HUDEP-2 (cell line): ENCODE data around the gene C1orf21.
A peak's percentile ranks its signal among the peaks of the same experiment; 100 is the strongest.

ENCODE experiments used
- DNase-seq, 76 experiments: peaks; one replicate each; lab custom pipeline; 2025; ENCODE audit not compliant: unreplicated experiment in 76 of 76; lab: John Stamatoyannopoulos, UW

C1orf21 gene

GRCh38 chr1:184408580-184408979, 21.8 kb downstream of the C1orf21 start:
- no peak for DNase-seq

- DNase-seq: no peak
These were observed 22.2 kb downstream of the C1orf21 start for GRCh38 chr1:184409011-184409410.

DNA sequence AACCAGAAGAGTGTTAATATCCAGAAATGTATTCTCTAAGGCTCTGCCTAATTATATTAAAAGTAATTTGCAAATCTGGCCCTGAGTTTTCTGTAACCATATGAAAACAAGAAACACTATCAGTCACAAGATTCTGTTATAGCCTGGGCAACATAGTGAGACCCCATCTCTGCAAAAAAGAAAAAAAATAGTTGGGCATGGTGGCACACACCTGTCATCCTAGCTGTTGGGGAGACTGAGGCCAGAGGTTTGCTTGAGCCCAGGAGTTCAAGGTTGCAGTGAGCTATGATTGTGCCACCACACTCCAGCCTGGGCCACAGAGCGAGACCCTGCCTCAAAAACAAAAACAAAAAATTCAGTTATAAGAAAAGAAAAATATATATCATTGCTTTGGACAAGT, 25.6 kb downstream of the C1orf21 start:
- no peak for DNase-seq

DNA sequence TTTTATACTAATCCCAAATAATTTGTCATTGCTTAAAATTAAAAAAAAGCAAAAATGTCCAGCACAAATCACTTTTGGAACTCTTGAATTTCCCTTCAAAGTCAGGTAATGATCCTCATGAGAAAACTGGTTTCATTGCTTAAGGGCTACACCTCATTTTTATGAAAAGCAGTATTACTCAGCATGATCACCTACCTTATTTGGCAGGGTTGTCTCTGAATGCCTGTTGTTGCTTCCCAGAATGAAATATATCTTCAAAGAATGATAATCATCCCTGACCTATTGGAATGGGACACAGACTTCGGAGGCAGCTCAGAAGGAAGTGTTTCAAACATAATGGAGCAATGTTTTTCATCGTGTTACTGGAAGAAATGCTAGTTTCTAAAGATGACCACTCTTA, 29.7 kb downstream of the C1orf21 start:
- DNase-seq: no peak

DNA sequence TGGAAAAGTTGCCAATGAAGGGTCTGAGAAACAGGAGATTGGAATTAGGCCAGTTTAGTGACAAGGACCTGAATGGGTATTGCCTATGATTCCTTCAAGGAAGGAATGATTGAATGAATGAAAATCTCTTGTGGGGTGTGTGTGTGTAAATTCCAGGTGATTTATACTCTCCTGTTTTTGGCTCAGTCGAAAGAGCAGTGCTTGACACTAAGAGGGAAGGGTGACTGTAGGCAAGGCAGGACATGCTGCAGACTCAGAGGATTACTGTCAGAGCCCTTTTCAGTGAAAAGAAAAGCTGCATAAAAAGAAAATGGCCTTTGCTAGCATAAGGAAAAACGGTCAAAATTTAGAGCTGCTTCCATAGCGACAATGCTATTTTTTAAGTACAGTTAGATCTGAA, 30.1 kb downstream of the C1orf21 start:
- no peak for DNase-seq

GRCh38 chr1:184417916-184418315, 31.1 kb downstream of the C1orf21 start:
- DNase-seq: no peak

- no peak for DNase-seq
These were observed 32.0 kb downstream of the C1orf21 start for GRCh38 chr1:184418652-184419349.

GRCh38 chr1:184419350-184420161, 32.7 kb downstream of the C1orf21 start:
- no peak for DNase-seq

DNA sequence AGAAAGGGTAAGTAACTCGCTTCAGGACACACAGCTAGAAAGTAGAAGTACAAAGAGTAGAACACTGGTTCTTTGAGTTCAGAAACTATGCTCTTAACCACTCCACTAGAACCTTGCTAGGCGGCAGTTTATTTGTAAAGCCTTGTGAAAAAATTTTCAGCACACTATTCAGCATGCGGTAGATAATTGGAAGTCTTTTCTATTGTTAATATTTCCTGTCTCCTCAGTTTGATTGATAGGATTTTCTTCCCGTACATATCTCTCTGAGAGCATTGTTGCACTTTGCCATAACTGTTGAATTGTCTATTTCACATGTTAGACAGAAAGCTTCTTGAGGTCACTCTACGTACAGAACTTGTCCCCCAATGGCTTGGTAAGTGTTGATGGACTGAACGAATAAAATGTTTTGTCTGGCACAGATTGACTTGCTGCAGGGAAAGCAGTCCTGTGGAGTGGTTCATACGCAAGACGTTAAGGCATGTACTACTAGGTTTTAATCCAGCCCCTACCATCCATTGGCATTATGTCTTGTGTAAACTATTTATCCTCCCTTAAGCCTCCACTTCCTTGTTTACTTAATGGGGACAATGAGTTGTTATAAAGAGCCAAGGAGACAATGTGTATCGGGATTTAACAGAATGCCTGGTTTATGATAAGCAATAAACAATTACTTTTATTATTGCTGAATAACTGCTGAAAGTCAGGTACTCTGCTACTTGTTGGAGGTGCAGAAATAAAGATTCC, 35.8 kb downstream of the C1orf21 start:
- no peak for DNase-seq

DNA sequence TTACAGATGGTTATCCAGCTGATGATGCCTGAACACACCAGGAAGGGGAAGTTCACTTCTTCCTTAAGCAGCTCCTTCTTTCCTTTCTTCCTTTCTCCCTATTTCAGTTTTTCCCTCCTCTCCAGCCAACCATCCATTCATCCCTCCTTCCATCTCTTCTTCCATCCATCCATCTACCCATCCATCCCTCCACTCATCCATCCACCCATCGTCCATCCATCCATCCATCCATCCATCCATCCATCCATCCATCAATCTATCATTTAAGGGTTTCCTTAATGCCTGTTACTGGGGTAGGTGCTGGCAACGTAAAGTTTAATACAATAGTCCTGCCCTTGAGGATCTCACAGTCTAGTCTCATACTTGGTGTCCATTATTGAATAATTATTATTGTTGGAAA, 36.8 kb downstream of the C1orf21 start:
- no peak for DNase-seq

DNA sequence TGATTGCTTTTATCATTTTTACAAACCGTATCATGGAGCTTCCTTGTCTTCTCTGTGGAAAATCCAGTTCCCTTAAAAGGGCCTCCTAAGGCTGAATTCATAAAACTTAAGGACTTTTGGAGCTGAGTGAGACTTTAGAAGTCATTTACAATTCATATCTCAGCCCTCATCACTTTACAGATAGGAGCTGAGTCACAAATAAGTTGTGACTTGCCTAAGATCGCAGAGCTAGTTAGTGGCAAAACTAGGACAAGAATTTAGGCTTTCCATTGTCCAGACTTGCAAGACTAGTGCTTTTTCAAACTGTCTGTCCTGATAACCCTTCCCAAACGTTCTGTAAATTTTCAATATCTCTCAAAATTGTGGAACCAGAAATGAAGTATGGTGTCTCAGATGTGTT, 37.3 kb downstream of the C1orf21 start:
- DNase-seq: no peak

GRCh38 chr1:184424945-184425344, 38.1 kb downstream of the C1orf21 start:
- DNase-seq: no peak

GRCh38 chr1:184425449-184426277, 38.8 kb downstream of the C1orf21 start:
- peak in 12 of 76 experiments; percentile 3 to 82 (median 48) for DNase-seq

- DNase-seq: no peak
These were observed 39.4 kb downstream of the C1orf21 start for GRCh38 chr1:184426278-184426674.

DNA sequence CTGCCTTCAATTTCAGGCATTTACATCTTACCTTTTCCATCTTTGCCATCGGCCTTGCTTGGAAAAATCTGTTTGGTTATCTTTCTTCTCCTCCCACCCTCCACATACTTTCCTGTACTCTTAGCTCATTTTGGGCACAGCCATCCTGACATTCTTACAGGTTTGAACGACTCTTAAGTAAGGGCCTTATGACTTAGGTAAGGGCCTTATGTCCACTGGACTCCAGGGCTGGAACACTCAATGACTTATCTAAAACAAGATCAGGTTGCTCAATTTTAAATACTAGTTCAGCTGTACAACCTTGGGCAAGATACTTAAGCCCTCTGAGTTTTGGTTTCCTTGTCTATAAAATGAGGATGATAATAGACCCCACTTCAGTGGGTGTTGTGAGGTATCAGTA, 40.9 kb downstream of the C1orf21 start:
- no peak for DNase-seq

DNA sequence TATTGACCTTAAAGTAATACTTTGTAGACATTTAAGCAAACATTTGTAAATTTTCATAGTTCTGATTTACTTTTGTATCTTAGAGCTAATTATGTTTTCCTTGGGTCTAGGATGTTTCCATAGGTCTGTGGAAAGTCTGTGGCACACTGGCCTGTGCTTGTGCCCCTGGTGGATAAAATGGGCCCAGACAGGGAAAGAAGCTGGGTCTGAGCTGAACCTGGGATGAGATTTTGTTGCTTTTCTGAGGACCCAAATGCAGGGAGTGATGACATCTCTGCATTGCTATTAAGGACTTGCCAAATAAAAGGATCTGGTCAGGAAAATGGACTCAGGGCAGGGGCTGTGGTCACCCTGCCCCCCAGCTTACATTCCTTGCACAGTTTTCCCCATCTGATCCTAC, 41.8 kb downstream of the C1orf21 start:
- DNase-seq: no peak

DNA sequence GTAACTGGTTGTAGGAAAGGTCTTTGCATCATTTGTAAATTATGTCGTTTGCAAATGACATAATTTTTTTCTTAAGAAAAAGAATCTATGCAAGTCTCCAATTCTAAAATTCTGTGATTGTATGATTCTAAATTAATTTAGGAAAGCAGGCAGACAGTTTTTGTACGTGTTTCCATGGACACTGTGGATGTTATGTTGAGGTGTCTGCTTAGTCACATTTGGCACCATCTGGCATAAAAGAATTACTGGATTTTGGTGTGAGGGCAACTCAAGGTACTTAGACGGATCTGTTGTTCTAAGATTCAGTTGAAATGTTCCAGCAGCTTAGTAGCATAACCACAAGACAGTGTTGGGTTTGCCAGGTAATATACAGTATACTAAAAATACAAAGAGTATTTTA, 42.5 kb downstream of the C1orf21 start:
- DNase-seq: no peak

DNA sequence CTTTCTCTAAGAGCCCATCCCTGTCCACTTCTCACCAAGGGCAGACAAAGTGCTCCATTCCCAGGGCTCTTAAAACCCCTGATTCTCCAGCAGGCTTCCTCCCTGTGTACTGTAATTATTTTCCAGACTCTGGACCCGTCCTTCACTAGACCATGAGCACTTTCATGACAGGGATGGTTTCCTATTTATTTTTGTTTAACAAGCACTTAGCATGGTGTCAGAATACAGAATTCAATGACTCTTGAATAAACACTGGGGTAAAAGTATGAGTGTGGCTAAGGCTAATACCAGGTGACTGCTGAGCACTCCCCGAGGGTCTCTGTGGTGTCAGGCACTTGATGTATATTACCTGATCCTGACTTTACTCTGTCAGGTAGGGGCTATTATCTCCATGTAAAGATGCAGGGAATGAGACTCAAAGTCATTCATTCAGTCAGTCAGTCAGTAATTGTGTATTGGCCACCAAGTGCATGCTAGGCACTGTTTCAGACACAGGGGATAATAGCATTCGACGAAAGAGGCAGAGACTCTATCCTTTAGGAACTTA, 47.2 kb downstream of the C1orf21 start:
- no peak for DNase-seq

DNA sequence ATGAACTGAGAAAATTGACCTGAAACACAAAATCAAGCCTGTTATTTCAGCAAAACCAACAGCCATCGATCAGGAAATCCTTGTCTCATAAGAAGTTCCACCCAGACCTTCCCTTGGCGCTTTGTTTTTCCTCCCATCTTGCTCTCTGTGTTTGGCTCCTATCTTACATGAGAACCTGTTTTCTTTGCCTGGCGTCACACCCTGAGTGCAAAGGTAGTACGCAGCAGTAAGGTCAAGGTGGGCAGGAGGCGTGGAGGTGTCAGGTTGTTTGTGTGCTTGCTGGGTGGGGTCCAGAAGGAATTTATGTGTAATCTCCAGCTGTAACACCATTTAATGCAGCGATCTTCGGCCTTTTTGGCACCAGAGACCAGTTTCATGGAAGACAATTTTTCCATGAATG, 50.5 kb downstream of the C1orf21 start:
- no peak for DNase-seq

GRCh38 chr1:184438363-184438762, 51.5 kb downstream of the C1orf21 start:
- DNase-seq: no peak
